ENCODE measurements around the gene PSME2. TPM values are rescaled to one million over a fixed set of nuclear protein-coding genes. Genes with fewer than 3 reads are reported as not detected.

PSME2 gene
- total and polyA plus RNA-seq, 2 of the 13 experiments (the other 11 are each of a cell fraction or from before 2014, with no cell fraction given) = 332 to 716 TPM

DNA sequence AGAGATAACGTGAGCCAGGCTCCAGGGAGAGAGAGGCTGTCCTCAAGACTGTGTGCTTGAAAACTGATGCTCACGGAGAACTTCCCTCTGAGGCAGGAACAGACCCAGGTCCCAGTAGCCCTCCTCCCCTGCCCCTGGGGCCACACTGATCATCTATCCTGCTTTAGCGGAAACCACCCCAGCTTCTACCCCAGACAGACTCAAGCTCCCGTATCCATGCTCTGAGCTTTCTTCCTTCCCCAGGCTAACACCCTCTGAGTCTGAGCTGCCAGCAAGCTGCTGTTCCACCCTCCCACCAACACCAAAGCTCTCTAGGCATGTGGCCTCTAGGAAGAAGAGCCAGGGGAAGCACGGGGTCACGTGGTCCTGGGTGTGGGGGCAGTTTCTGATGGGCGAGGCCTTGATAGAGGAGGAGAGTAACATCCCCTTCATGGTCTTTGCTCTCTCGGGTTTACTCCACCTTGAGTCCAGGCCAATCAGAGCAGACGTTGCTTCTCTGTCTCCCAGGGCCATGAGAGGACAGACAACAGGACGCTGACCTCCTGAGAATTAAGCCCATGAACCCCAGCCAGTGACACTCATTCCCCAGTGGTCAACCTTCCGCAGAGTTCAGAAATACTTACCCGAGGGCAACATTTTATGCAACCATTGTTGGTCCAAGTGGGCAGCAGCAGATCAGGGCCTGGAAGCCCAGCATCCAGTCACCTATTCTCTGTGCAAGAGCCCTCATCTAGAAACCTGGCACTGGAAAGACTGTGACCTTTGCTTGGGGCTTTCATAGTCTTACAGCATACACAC is 50.9 kb downstream of the PSME2 start (continued):
- TF ChIP-seq, protein P1, sequence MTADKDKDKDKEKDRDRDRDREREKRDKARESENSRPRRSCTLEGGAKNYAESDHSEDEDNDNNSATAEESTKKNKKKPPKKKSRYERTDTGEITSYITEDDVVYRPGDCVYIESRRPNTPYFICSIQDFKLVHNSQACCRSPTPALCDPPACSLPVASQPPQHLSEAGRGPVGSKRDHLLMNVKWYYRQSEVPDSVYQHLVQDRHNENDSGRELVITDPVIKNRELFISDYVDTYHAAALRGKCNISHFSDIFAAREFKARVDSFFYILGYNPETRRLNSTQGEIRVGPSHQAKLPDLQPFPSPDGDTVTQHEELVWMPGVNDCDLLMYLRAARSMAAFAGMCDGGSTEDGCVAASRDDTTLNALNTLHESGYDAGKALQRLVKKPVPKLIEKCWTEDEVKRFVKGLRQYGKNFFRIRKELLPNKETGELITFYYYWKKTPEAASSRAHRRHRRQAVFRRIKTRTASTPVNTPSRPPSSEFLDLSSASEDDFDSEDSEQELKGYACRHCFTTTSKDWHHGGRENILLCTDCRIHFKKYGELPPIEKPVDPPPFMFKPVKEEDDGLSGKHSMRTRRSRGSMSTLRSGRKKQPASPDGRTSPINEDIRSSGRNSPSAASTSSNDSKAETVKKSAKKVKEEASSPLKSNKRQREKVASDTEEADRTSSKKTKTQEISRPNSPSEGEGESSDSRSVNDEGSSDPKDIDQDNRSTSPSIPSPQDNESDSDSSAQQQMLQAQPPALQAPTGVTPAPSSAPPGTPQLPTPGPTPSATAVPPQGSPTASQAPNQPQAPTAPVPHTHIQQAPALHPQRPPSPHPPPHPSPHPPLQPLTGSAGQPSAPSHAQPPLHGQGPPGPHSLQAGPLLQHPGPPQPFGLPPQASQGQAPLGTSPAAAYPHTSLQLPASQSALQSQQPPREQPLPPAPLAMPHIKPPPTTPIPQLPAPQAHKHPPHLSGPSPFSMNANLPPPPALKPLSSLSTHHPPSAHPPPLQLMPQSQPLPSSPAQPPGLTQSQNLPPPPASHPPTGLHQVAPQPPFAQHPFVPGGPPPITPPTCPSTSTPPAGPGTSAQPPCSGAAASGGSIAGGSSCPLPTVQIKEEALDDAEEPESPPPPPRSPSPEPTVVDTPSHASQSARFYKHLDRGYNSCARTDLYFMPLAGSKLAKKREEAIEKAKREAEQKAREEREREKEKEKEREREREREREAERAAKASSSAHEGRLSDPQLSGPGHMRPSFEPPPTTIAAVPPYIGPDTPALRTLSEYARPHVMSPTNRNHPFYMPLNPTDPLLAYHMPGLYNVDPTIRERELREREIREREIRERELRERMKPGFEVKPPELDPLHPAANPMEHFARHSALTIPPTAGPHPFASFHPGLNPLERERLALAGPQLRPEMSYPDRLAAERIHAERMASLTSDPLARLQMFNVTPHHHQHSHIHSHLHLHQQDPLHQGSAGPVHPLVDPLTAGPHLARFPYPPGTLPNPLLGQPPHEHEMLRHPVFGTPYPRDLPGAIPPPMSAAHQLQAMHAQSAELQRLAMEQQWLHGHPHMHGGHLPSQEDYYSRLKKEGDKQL (CRISPR knock-in tag; IDR thresholded peaks at IDR 0.05; ENCODE audit: low read depth) = peak; percentile 94
- TF ChIP-seq DR1 (CRISPR knock-in tag; IDR thresholded peaks at IDR 0.05) (peak; percentile 79; the same call in 1 of the 2 replicates), U2AF2 (IDR thresholded peaks at IDR 0.05; ENCODE audit: low read depth, low read length) (peak; percentile 92), MAFG (CRISPR knock-in tag; IDR thresholded peaks at IDR 0.05) (no peak), ZNF678 (CRISPR knock-in tag; IDR thresholded peaks at IDR 0.05) (peak; percentile 90; the same call in 1 of the 2 replicates), ZNF746 (CRISPR knock-in tag; IDR thresholded peaks at IDR 0.05) (no peak), HNF4A (CRISPR knock-in tag; IDR thresholded peaks at IDR 0.05) (peak; percentile 98), ZNF225 (CRISPR knock-in tag; IDR thresholded peaks at IDR 0.05) (peak; percentile 94; the same call in 1 of the 2 replicates), ZFP41 (CRISPR knock-in tag; IDR thresholded peaks at IDR 0.05; ENCODE audit: borderline replicate concordance) (peak; percentile 98; the same call in 1 of the 2 replicates), ESRRA (CRISPR knock-in tag; IDR thresholded peaks at IDR 0.05; ENCODE audit: low read depth) (peak; percentile 97), GZF1 (CRISPR knock-in tag; IDR thresholded peaks at IDR 0.05) (peak; percentile 95), ZNF558 (CRISPR knock-in tag; IDR thresholded peaks at IDR 0.05; ENCODE audit: borderline replicate concordance) (no peak)
- TF ChIP-seq, protein P2, sequence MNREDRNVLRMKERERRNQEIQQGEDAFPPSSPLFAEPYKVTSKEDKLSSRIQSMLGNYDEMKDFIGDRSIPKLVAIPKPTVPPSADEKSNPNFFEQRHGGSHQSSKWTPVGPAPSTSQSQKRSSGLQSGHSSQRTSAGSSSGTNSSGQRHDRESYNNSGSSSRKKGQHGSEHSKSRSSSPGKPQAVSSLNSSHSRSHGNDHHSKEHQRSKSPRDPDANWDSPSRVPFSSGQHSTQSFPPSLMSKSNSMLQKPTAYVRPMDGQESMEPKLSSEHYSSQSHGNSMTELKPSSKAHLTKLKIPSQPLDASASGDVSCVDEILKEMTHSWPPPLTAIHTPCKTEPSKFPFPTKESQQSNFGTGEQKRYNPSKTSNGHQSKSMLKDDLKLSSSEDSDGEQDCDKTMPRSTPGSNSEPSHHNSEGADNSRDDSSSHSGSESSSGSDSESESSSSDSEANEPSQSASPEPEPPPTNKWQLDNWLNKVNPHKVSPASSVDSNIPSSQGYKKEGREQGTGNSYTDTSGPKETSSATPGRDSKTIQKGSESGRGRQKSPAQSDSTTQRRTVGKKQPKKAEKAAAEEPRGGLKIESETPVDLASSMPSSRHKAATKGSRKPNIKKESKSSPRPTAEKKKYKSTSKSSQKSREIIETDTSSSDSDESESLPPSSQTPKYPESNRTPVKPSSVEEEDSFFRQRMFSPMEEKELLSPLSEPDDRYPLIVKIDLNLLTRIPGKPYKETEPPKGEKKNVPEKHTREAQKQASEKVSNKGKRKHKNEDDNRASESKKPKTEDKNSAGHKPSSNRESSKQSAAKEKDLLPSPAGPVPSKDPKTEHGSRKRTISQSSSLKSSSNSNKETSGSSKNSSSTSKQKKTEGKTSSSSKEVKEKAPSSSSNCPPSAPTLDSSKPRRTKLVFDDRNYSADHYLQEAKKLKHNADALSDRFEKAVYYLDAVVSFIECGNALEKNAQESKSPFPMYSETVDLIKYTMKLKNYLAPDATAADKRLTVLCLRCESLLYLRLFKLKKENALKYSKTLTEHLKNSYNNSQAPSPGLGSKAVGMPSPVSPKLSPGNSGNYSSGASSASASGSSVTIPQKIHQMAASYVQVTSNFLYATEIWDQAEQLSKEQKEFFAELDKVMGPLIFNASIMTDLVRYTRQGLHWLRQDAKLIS (CRISPR knock-in tag; IDR thresholded peaks at IDR 0.05) = peak; percentile 99
- TF ChIP-seq, protein P3, sequence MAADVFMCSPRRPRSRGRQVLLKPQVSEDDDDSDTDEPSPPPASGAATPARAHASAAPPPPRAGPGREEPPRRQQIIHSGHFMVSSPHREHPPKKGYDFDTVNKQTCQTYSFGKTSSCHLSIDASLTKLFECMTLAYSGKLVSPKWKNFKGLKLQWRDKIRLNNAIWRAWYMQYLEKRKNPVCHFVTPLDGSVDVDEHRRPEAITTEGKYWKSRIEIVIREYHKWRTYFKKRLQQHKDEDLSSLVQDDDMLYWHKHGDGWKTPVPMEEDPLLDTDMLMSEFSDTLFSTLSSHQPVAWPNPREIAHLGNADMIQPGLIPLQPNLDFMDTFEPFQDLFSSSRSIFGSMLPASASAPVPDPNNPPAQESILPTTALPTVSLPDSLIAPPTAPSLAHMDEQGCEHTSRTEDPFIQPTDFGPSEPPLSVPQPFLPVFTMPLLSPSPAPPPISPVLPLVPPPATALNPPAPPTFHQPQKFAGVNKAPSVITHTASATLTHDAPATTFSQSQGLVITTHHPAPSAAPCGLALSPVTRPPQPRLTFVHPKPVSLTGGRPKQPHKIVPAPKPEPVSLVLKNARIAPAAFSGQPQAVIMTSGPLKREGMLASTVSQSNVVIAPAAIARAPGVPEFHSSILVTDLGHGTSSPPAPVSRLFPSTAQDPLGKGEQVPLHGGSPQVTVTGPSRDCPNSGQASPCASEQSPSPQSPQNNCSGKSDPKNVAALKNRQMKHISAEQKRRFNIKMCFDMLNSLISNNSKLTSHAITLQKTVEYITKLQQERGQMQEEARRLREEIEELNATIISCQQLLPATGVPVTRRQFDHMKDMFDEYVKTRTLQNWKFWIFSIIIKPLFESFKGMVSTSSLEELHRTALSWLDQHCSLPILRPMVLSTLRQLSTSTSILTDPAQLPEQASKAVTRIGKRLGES (CRISPR knock-in tag; IDR thresholded peaks at IDR 0.05; ENCODE audit: borderline replicate concordance) = peak; percentile 94
- TF ChIP-seq, protein P4, sequence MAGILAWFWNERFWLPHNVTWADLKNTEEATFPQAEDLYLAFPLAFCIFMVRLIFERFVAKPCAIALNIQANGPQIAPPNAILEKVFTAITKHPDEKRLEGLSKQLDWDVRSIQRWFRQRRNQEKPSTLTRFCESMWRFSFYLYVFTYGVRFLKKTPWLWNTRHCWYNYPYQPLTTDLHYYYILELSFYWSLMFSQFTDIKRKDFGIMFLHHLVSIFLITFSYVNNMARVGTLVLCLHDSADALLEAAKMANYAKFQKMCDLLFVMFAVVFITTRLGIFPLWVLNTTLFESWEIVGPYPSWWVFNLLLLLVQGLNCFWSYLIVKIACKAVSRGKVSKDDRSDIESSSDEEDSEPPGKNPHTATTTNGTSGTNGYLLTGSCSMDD (CRISPR knock-in tag; IDR thresholded peaks at IDR 0.05) = no peak; the same call in 1 of the 2 replicates
